NCI-H1694 (cell line): ENCODE measurements around the gene MYO5B.

Source experiments
- DNase-seq: peaks from one replicate; lab custom pipeline; 2025; lab: John Stamatoyannopoulos, UW

MYO5B gene

GRCh38 chr18:49880661-49881060 lies 314.3 kb downstream of the MYO5B start:
- no peak for DNase-seq

- DNase-seq, result no peak
These were observed 315.7 kb downstream of the MYO5B start for GRCh38 chr18:49879271-49879580.

GRCh38 chr18:49878567-49879270 lies 316.2 kb downstream of the MYO5B start:
- no peak for DNase-seq

GRCh38 chr18:49878015-49878414 lies 316.9 kb downstream of the MYO5B start:
- DNase-seq, result no peak

DNA sequence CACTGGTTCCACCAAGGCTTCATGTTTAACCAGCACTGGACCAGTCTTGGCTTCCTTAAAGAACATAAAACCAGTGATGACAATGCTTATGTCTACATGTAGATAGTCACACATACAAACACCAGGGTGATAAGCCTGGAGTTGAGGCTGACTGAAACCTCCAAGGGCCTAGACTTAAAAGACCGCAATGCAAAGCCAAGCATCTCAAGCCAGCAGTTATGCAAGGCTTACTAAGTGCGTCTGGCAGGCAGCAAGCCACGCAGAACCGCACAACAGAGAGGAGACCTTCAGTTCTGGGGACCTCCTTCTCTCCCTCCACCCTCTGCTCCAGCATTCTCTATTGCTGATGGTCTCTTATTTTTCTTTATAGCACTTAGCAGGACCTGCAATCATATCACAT lies 318.4 kb downstream of the MYO5B start:
- no peak for DNase-seq

DNA sequence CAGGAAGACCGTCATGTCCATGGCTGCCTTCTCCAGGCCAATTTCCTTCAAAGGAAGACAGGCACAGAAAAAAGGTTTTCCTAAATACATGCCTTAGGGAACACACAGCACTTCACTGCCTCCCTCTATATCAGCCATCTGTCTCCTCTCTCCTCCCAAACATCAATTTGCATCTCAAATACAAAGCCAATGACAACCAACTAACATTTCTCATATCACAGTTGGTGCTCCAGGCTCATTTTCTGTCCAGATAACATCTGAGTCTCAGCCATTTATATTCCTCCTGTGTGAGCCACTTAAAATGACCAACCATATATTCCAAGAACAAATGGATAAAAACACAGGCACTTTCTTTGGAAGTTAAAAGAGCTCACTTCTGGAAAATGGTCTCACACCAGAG lies 319.2 kb downstream of the MYO5B start:
- no peak for DNase-seq

GRCh38 chr18:49875155-49875554 lies 319.8 kb downstream of the MYO5B start:
- no peak for DNase-seq

DNA sequence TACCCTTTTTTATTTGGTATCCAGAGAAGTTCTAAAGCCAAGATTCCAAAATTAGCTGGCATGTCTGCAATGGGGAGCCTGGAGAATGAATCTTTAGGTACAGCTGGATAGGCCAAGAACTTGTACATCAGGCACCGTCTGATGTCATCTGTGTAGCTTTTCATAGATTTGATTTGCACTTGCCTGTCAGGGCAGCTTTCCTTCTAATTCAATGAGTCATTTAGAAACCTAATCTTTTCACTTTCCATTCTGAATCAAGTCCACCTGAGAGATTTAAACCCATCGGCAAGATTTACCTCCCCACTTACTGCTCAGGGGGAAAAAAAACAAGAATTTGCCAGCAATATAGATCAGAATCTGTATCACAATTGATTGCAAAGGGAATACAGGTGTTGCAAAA lies 320.7 kb downstream of the MYO5B start:
- no peak for DNase-seq

- DNase-seq, result no peak
These were observed 325.6 kb downstream of the MYO5B start for GRCh38 chr18:49869354-49869753.

DNA sequence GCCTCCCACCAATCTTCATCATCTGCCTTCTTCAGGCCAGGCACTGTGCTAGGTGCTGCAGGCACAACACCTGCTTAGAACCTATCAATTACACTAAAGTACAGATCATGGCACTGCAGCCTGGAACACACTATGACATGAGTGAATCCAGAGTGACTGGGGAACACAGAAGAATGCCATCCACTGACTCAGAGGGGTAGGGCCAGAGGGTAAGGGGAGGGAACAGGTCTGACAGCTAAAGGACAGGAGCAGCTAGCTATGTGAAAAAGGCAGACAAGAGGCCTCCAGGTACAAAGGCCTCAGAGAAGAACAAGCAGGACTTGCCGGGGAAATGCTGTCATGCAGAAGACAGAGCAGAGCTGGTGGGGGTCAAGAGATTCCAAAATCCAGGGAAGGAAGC lies 328.3 kb downstream of the MYO5B start:
- no peak for DNase-seq

- no peak for DNase-seq
These were observed 329.5 kb downstream of the MYO5B start for GRCh38 chr18:49865401-49865800.

- DNase-seq, result no peak
These were observed 331.0 kb downstream of the MYO5B start for GRCh38 chr18:49863769-49864621.

- peak; percentile 57 for DNase-seq
These were observed 332.1 kb downstream of the MYO5B start for GRCh38 chr18:49862656-49863385.

DNA sequence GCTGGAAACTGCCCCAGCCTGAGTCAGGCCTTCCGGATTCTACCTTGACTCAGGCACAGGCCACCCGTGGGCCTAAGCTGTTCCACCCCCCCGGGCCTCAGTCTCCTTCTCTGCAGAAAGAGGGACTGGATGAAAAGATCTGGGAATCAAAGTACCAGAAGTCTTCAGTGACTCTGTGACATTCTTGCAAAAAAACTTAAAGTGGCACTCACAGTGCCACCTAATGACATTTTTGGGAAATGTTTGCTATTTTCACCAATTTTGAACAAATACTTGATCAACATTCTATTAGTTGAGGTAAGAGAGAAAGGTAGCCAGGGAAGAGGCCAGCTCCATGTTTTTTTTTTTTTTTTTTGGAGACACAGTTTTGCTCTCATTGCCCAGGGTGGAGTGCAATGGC lies 333.3 kb downstream of the MYO5B start:
- DNase-seq, result peak; percentile 15

DNA sequence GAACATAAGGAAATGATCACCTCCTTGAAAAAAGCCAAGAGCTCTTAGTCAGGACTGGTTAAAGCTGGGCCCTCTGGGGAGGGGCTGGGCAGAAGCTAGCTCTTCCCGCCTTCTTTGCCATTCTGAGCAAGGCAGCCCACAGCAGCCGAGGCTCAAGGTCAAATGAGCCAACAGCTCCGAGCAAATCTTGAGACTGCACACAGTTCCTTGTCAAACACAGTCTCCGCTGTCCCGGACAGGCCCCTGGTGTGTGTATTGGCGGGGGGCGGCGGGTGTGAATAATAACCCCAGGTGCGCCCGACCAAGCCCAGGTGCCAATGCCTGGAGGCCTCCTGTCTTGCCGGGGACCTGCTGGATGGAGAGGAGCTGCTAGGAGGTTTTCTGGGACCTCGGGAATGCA lies 335.2 kb downstream of the MYO5B start:
- DNase-seq, result no peak

GRCh38 chr18:49859021-49859359 lies 336.0 kb downstream of the MYO5B start:
- DNase-seq, result no peak

GRCh38 chr18:49858309-49859020 lies 336.5 kb downstream of the MYO5B start:
- peak; percentile 60 for DNase-seq

GRCh38 chr18:49857708-49858107 lies 337.2 kb downstream of the MYO5B start:
- DNase-seq, result no peak

GRCh38 chr18:49856496-49856895 lies 338.5 kb downstream of the MYO5B start:
- DNase-seq, result no peak

- DNase-seq, result no peak
These were observed 339.1 kb downstream of the MYO5B start for GRCh38 chr18:49855711-49856415.

DNA sequence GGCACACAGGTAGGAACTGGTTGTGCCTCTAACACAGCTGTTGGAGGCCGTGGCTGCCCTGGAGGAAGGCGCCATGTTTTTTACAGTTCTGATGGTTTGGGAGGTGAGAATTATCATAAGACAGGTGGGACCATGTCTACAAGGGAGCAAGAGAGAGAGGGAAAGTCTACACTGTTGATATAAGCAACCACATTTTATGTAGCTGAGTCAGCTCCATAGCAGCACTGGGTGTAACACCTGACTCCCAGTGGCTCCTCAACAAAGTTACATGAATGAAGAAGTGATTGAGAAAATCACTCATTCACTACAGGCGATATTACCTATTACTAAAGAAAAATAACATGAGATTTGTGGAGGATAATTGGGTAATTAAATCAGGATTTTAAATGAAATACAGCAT lies 340.3 kb downstream of the MYO5B start:
- no peak for DNase-seq

DNA sequence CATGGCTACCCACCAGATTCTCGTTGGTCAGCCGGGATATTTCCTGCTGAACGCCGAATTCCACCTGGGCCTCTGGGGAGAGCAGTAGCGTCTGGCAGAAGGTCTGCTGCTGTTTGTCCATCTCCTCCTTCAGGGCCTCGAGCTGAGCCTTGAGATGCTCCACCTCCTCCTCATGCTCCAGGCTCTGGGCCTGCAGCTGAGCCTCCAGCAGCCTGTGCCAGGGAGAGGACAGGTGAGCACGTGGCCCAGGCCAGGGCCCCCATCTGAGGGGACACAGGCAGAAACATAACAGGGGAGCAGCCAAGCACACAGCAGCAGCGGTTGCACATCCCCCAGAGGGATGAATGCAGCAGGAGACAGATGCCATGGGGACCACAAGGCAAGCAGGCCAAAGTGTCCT lies 341.5 kb downstream of the MYO5B start:
- no peak for DNase-seq
